ENCODE measurements around the gene CLBA1. TPM values are rescaled to one million over a fixed set of nuclear protein-coding genes. Genes with fewer than 3 reads are reported as not detected.
"Not testable (repeated sequence)": the region's sequence is repeated elsewhere in the genome, so short reads cannot be mapped to it uniquely, and the experiment has no call there.

CLBA1 gene
- total RNA-seq, 1 experiment from 2014 or later: 14.3 TPM

GRCh38 chr14:104950021-104950420 lies 35.6 kb upstream of the CLBA1 start:
- H3K27me3 ChIP-seq (replicated peaks; ENCODE audit: insufficient read depth, low read depth, low read length, poor library complexity): no peaks in the 10 kb centered on the region
- ChIA-PET POLR2A (ENCODE audit: low non-redundant PET) (no interaction called here), CTCF (no interaction called here)
- intact Hi-C loops (cut with micrococcal nuclease; ENCODE audit: unreplicated experiment): no loop called here
- no TSS peak for BruUV-seq (replicated peaks)
- no peaks in the 10 kb centered on the region for H3K4me1 ChIP-seq (ENCODE audit: insufficient read depth, low read length, poor library complexity, severe bottlenecking)
- no peak overlapping the region for H3K4me3 ChIP-seq (ENCODE audit: low read depth, low read length, poor library complexity, severe bottlenecking)
- DNase-seq (ENCODE audit: low spot score): no peak
- no peak overlapping the region for H3K27ac ChIP-seq (ENCODE audit: low read depth, low read length, poor library complexity, severe bottlenecking)
- no peaks in the 10 kb centered on the region for H3K9me3 ChIP-seq (ENCODE audit: low read depth, low read length, poor library complexity, severe bottlenecking)
- TF ChIP-seq EZH2 (IDR thresholded peaks at IDR 0.05; ENCODE audit: borderline replicate concordance, low read depth, low read length, poor library complexity, severe bottlenecking) (no peak), CTCF (conservative IDR thresholded peaks at IDR 0.05; ENCODE audit: low read depth, low read length) (no peak)
- no peaks in the 10 kb centered on the region for H3K36me3 ChIP-seq (ENCODE audit: insufficient read depth, low read length, poor library complexity, severe bottlenecking)

- intact Hi-C loops (cut with micrococcal nuclease; ENCODE audit: unreplicated experiment); H3K4me1 ChIP-seq (ENCODE audit: insufficient read depth, low read length, poor library complexity, severe bottlenecking); H3K4me3 ChIP-seq (ENCODE audit: low read depth, low read length, poor library complexity, severe bottlenecking); H3K27ac ChIP-seq (ENCODE audit: low read depth, low read length, poor library complexity, severe bottlenecking); H3K9me3 ChIP-seq (ENCODE audit: low read depth, low read length, poor library complexity, severe bottlenecking); H3K36me3 ChIP-seq (ENCODE audit: insufficient read depth, low read length, poor library complexity, severe bottlenecking); CTCF ChIA-PET; POLR2A ChIA-PET (ENCODE audit: low non-redundant PET); BruUV-seq (replicated peaks); H3K27me3 ChIP-seq (replicated peaks; ENCODE audit: insufficient read depth, low read depth, low read length, poor library complexity); DNase-seq (ENCODE audit: low spot score): not testable (repeated sequence)
Observed at GRCh38 chr14:104950701-104951100, 34.9 kb upstream of the CLBA1 start.

- H3K4me3 ChIP-seq (ENCODE audit: low read depth, low read length, poor library complexity, severe bottlenecking); H3K36me3 ChIP-seq (ENCODE audit: insufficient read depth, low read length, poor library complexity, severe bottlenecking); intact Hi-C loops (cut with micrococcal nuclease; ENCODE audit: unreplicated experiment); H3K27ac ChIP-seq (ENCODE audit: low read depth, low read length, poor library complexity, severe bottlenecking); H3K4me1 ChIP-seq (ENCODE audit: insufficient read depth, low read length, poor library complexity, severe bottlenecking); POLR2A ChIA-PET (ENCODE audit: low non-redundant PET); H3K9me3 ChIP-seq (ENCODE audit: low read depth, low read length, poor library complexity, severe bottlenecking); H3K27me3 ChIP-seq (replicated peaks; ENCODE audit: insufficient read depth, low read depth, low read length, poor library complexity); DNase-seq (ENCODE audit: low spot score); CTCF ChIA-PET; BruUV-seq (replicated peaks): not testable (repeated sequence)
Observed at GRCh38 chr14:104951863-104952657, 33.5 kb upstream of the CLBA1 start.

GRCh38 chr14:104953097-104953496 lies 32.5 kb upstream of the CLBA1 start:
- Histone ChIP-seq H3K27me3 (replicated peaks; ENCODE audit: insufficient read depth, low read depth, low read length, poor library complexity) (no peaks in the 10 kb centered on the region), H3K4me1 (ENCODE audit: insufficient read depth, low read length, poor library complexity, severe bottlenecking) (no peaks in the 10 kb centered on the region), H3K36me3 (ENCODE audit: insufficient read depth, low read length, poor library complexity, severe bottlenecking) (no peaks in the 10 kb centered on the region), H3K9me3 (ENCODE audit: low read depth, low read length, poor library complexity, severe bottlenecking) (no peaks in the 10 kb centered on the region), H3K27ac (ENCODE audit: low read depth, low read length, poor library complexity, severe bottlenecking) (no peak overlapping the region), H3K4me3 (ENCODE audit: low read depth, low read length, poor library complexity, severe bottlenecking) (no peak overlapping the region)
- TF ChIP-seq CTCF (conservative IDR thresholded peaks at IDR 0.05; ENCODE audit: low read depth, low read length): no peak
- DNase-seq (ENCODE audit: low spot score): no peak
- CTCF ChIA-PET: no interaction called here
- POLR2A ChIA-PET (ENCODE audit: low non-redundant PET): no interaction called here
- BruUV-seq (replicated peaks): no TSS peak
- intact Hi-C loops (cut with micrococcal nuclease; ENCODE audit: unreplicated experiment): no loop called here

All from A673 (cell line).